ENCODE results near the gene LRRC47.

- no peak for TF ChIP-seq CTCF (IDR thresholded peaks at IDR 0.05)
- no peak for TF ChIP-seq ZFX (IDR thresholded peaks at IDR 0.05; ENCODE audit: borderline replicate concordance)
These were observed 26.1 kb upstream of the LRRC47 start for GRCh38 chr1:3822421-3822820.

All from 22Rv1 (cell line).